ENCODE measurements around the gene KLHL6.
A peak's percentile ranks its signal among the peaks of the same experiment; 100 is the strongest.

DNA sequence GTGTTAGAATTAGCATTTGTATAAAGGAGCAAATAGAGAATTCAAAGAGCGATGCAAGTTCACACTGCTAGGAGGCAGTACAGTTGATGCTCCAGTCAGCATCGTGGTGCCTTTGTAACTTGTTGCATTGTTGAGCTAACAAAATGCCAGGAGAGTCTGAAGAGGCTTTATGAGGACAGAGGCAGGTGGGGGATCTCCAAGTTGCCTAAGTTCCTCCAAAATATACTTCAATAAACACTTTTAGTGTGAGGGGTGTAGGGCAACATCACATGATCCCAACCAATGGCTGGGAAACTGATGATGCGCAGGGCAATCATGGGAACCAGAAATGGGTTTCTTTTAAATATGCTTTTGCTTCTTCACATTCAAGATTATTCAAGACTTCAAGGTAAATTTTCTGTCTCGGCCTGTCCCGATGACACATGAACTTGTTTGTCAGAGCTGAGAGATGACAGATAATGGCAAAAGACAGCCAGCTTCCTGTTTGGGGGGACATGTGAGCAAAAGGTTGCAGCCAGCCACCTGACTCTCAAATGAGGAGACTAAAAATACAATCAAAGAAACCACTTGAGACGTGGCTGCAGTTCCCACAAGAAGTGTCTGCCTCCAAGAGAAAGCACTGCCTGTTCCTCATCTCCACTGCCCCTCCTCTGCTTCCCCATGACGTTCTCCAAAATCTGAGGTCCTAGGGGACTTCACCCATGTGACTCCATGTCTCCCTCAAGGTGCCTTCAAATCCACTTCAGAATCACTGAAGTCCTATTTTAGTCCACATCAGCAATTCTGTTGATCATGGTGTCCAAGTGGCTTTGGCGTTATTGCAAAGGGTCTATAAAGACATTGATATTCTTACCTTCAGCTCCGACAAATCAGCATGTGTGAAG, 39.3 kb downstream of the KLHL6 start:
- TF ChIP-seq, protein P1, sequence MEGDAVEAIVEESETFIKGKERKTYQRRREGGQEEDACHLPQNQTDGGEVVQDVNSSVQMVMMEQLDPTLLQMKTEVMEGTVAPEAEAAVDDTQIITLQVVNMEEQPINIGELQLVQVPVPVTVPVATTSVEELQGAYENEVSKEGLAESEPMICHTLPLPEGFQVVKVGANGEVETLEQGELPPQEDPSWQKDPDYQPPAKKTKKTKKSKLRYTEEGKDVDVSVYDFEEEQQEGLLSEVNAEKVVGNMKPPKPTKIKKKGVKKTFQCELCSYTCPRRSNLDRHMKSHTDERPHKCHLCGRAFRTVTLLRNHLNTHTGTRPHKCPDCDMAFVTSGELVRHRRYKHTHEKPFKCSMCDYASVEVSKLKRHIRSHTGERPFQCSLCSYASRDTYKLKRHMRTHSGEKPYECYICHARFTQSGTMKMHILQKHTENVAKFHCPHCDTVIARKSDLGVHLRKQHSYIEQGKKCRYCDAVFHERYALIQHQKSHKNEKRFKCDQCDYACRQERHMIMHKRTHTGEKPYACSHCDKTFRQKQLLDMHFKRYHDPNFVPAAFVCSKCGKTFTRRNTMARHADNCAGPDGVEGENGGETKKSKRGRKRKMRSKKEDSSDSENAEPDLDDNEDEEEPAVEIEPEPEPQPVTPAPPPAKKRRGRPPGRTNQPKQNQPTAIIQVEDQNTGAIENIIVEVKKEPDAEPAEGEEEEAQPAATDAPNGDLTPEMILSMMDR (IDR thresholded peaks at IDR 0.05) = no peak
- TF ChIP-seq POLR2A (IDR thresholded peaks at IDR 0.05) (peak in 1 of 4 donors; percentile 52), POLR2AphosphoS5 (IDR thresholded peaks at IDR 0.05) (peak in 1 of 2 donors; percentile 9)

Data from upper lobe of left lung (tissue), 4 donors.